ENCODE measurements around the gene SLC13A5. TPM values are rescaled to one million over a fixed set of nuclear protein-coding genes. Genes with fewer than 3 reads are reported as not detected.

Gene SLC13A5
- total RNA-seq, 4 donors from 2014 or later: not detected

GRCh38 chr17:6671431-6671830 is 41.7 kb downstream of the SLC13A5 start:
- in situ Hi-C loops (cut with MboI; ENCODE audit: low pct_ligation_motif_present in 1 of 4, low pct_unique_long_range_greater_than_20kb in 1 of 4, low sequenced_read_pairs in 3 of 4): loop anchor here in 1 of 4 donors (25.0 kb wide), 1 partner anchor 341 kb away; the partner anchor contains the start of genes BCL6B and RNASEK
- 88% methylated on average over 7 of the region's 7 CpGs; no CpG with 5 or more reads in 1 of the 2 donors for WGBS, 2 donors (ENCODE audit: low coverage in 1 of 2)
- H3K4me3 ChIP-seq: no peak overlapping the region
- H3K27ac ChIP-seq: no peak overlapping the region
- intact Hi-C loops (cut with DNase I; ENCODE audit: low total_unique reads): no loop called here
- no peak for DNase-seq
- no peaks in the 10 kb centered on the region for H3K4me1 ChIP-seq
- peaks cover 18% of the 10 kb centered on the region for H3K27me3 ChIP-seq
- H3K9me3 ChIP-seq: no peaks in the 10 kb centered on the region
- TF ChIP-seq CTCF (IDR thresholded peaks at IDR 0.05) (no peak), POLR2AphosphoS5 (IDR thresholded peaks at IDR 0.05) (no peak), EP300 (IDR thresholded peaks at IDR 0.05; ENCODE audit: low read depth) (no peak), POLR2A (IDR thresholded peaks at IDR 0.05) (no peak)
- no peaks in the 10 kb centered on the region for H3K36me3 ChIP-seq

GRCh38 chr17:6670999-6671398 is 42.2 kb downstream of the SLC13A5 start:
- Histone ChIP-seq H3K27me3 (peaks cover 18% of the 10 kb centered on the region), H3K36me3 (no peaks in the 10 kb centered on the region), H3K4me3 (no peak overlapping the region), H3K9me3 (no peaks in the 10 kb centered on the region), H3K4me1 (peaks cover 0 to 4% (median 2%) of the 10 kb centered on the region in 4 donors), H3K27ac (no peak overlapping the region)
- 83% methylated on average over 6 of the region's 6 CpGs; no CpG with 5 or more reads in 1 of the 2 donors for WGBS, 2 donors (ENCODE audit: low coverage in 1 of 2)
- TF ChIP-seq EP300 (IDR thresholded peaks at IDR 0.05; ENCODE audit: low read depth): no peak
- no peak for TF ChIP-seq CTCF (IDR thresholded peaks at IDR 0.05)
- TF ChIP-seq POLR2AphosphoS5 (IDR thresholded peaks at IDR 0.05): no peak
- no peak for TF ChIP-seq POLR2A (IDR thresholded peaks at IDR 0.05)
- intact Hi-C loops (cut with DNase I; ENCODE audit: low total_unique reads): no loop called here
- in situ Hi-C loops (cut with MboI; ENCODE audit: low pct_ligation_motif_present in 1 of 4, low pct_unique_long_range_greater_than_20kb in 1 of 4, low sequenced_read_pairs in 3 of 4): loop anchor here in 1 of 4 donors (25.0 kb wide), 1 partner anchor 341 kb away; the partner anchor contains the start of genes BCL6B and RNASEK
- no peak for DNase-seq

GRCh38 chr17:6670571-6670970 is 42.6 kb downstream of the SLC13A5 start:
- no peak for DNase-seq
- no peak overlapping the region for H3K27ac ChIP-seq
- H3K27me3 ChIP-seq: peaks cover 18% of the 10 kb centered on the region
- peaks cover 0 to 4% (median 2%) of the 10 kb centered on the region in 4 donors for H3K4me1 ChIP-seq
- WGBS, 2 donors (ENCODE audit: low coverage in 1 of 2): 80 to 88% methylated on average over 2 to 8 of the region's 8 CpGs
- in situ Hi-C loops (cut with MboI; ENCODE audit: low pct_ligation_motif_present in 1 of 4, low pct_unique_long_range_greater_than_20kb in 1 of 4, low sequenced_read_pairs in 3 of 4): loop anchor here in 1 of 4 donors (25.0 kb wide), 1 partner anchor 342 kb away; the partner anchor contains the start of genes BCL6B and RNASEK
- H3K9me3 ChIP-seq: no peaks in the 10 kb centered on the region
- TF ChIP-seq CTCF (IDR thresholded peaks at IDR 0.05) (no peak), EP300 (IDR thresholded peaks at IDR 0.05; ENCODE audit: low read depth) (no peak), POLR2A (IDR thresholded peaks at IDR 0.05) (no peak), POLR2AphosphoS5 (IDR thresholded peaks at IDR 0.05) (no peak)
- H3K4me3 ChIP-seq: no peak overlapping the region
- H3K36me3 ChIP-seq: no peaks in the 10 kb centered on the region
- intact Hi-C loops (cut with DNase I; ENCODE audit: low total_unique reads): no loop called here

GRCh38 chr17:6669479-6670212 is 43.5 kb downstream of the SLC13A5 start:
- intact Hi-C loops (cut with DNase I; ENCODE audit: low total_unique reads): loop anchor here (10.0 kb wide), 1 partner anchor 175 kb away; no protein-coding TSS in a partner anchor
- Histone ChIP-seq H3K27me3 (peaks cover 18% of the 10 kb centered on the region), H3K36me3 (no peaks in the 10 kb centered on the region), H3K4me1 (peaks cover 0 to 4% (median 2%) of the 10 kb centered on the region in 4 donors), H3K4me3 (no peak overlapping the region), H3K27ac (no peak overlapping the region), H3K9me3 (no peaks in the 10 kb centered on the region)
- DNase-seq: no peak
- TF ChIP-seq POLR2AphosphoS5 (IDR thresholded peaks at IDR 0.05): no peak
- TF ChIP-seq POLR2A (IDR thresholded peaks at IDR 0.05): no peak
- no peak for TF ChIP-seq CTCF (IDR thresholded peaks at IDR 0.05)
- TF ChIP-seq EP300 (IDR thresholded peaks at IDR 0.05; ENCODE audit: low read depth): no peak
- WGBS, 2 donors (ENCODE audit: low coverage in 1 of 2): 67 to 77% methylated on average over 5 to 10 of the region's 10 CpGs
- in situ Hi-C loops (cut with MboI; ENCODE audit: low pct_ligation_motif_present in 1 of 4, low pct_unique_long_range_greater_than_20kb in 1 of 4, low sequenced_read_pairs in 3 of 4): loop anchor here in 2 of 4 donors (10.0 to 25.0 kb wide), 3 partner anchors 175 to 343 kb away; partner anchors contain the start of genes BCL6B (in 1 of the 2) and RNASEK (in 1 of the 2)

All from transverse colon (tissue), 4 donors.